CD4-positive, alpha-beta T cell treated with Interleukin-6 at 100 ng/mL for 8 hours (primary cell): Measurements from ENCODE around the gene KCP.

Experiments used
- DNase-seq: peaks from one replicate; pipeline ENCODE4 v3.0.0-alpha.2; 2020; ENCODE audit warnings: mixed read lengths, low spot score

KCP gene

GRCh38 chr7:128887169-128888038 lies 23.1 kb downstream of the KCP start:
- DNase-seq = no peak

GRCh38 chr7:128886391-128887168 lies 23.9 kb downstream of the KCP start:
- DNase-seq = no peak

GRCh38 chr7:128885370-128886187 lies 24.9 kb downstream of the KCP start:
- DNase-seq = no peak

GRCh38 chr7:128884561-128885369 lies 25.7 kb downstream of the KCP start:
- no peak for DNase-seq

GRCh38 chr7:128883622-128884448 lies 26.7 kb downstream of the KCP start:
- peak; percentile 75 for DNase-seq

GRCh38 chr7:128882134-128882533 lies 28.4 kb downstream of the KCP start:
- no peak for DNase-seq

GRCh38 chr7:128881458-128882125 lies 28.9 kb downstream of the KCP start:
- no peak for DNase-seq

GRCh38 chr7:128880791-128881457 lies 29.6 kb downstream of the KCP start:
- DNase-seq = no peak

GRCh38 chr7:128879939-128880746 lies 30.4 kb downstream of the KCP start:
- DNase-seq = no peak

- no peak for DNase-seq
These were observed 31.0 kb downstream of the KCP start for GRCh38 chr7:128879461-128879938.

GRCh38 chr7:128878226-128879105 lies 32.0 kb downstream of the KCP start:
- DNase-seq = no peak

GRCh38 chr7:128877756-128878120 lies 32.8 kb downstream of the KCP start:
- no peak for DNase-seq

- DNase-seq = no peak
These were observed 33.3 kb downstream of the KCP start for GRCh38 chr7:128876978-128877755.

GRCh38 chr7:128876586-128876977 lies 33.9 kb downstream of the KCP start:
- no peak for DNase-seq

GRCh38 chr7:128876127-128876526 lies 34.4 kb downstream of the KCP start:
- DNase-seq = no peak

GRCh38 chr7:128875523-128875948 lies 35.0 kb downstream of the KCP start:
- no peak for DNase-seq
